ENCODE data around the gene SCGB1A1.

SCGB1A1 gene

DNA sequence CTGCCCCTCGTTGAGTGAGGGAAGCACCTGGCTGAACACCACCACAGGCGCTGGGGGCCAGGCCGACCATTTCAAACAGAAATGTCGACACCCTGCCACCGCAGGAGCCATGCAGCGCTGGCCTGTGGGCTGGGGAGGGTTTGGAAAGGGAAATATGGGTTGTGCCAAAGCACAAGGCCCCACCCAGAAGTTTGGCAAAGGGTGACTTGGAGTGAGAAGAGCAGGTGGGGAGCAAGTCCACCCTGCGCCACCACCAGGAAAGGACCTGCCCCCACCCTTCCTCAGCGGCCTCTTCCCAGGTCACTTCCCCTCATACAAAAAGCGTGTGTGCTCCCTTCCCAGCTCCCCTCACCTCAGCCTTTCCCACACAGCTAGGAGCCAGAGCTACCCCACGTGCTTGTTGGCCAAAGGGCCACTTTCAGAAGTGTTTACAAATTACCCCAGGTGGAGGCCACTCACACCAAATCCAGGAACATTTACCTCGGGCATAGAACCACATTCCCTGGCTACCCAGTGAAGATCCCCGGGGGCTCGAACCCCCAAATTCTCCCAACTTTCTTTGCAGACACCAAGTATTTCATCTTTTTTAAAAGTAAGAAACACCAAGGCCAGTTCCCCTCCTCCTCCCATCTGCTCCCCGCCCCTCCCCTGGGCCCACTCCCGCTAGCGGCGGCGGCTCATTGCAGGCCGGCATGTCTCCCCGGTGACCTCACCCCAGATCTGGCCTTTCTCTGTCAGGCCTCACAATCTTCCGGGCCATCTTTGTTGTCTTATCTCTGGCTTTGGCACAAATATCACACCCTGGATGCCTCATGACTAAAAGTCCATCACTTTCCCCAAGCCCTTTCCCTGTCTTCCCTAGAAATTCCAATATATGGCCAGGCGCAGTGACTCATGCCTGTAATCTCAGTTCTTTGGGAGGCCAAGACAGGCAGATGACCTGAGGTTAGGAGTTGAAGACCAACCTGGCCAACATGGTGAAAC lies 20.5 kb upstream of the SCGB1A1 start:
- DNase-seq (ENCODE audit: low spot score): no peak

DNA sequence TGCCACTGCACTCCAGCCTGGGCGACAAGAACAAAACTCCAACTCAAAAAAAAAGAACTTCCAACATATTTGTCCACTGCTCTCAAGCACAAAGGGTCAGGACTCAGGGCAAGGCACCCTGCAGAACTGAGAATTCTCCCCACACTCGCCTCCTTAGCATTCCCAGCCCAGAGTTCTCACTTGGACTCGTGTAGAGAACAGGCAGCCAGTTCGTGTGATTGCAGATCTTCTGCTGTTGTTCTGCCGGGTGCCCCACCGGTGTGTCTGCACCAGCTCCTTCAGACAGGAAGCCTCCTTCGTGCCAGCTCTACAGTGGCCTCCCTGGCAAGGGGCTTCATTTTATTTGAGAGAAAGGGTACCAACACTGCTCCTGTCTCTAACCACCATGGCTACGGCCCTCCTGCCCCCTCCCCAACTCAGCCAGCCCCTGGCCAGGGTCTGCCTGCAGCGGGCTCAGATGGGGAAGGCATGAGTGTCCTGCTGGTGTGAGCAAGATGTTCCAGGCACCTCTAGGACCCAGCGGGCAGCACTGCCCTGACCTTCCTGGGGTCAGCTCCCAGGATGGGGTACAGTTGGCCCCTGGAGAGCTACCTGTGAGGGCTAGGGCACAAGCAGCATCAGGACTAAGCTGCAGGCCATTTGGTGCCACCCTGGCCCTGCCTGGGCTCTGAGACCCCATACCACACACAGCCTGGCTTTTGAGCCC lies 19.5 kb upstream of the SCGB1A1 start:
- no peak for DNase-seq (ENCODE audit: low spot score)

DNA sequence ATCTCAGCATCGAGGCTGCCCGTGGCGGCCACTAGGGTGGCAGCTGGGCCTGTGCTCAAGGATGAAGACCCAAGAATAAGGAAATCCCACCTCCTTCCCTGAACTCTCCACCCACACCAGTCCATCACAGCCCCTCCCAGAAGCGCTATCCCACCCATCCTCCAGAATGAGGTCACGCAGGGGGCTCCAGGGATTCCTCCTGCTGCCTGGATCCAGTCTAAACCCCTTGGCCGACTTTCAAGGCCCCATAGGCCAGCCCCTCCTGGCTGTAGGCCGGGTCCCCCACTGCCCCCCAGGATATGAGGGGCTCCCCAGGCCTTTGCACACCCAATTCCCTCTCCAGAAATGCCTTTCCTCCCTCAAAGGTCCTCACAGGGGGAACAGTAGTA lies 19.0 kb upstream of the SCGB1A1 start:
- no peak for DNase-seq (ENCODE audit: low spot score)

DNA sequence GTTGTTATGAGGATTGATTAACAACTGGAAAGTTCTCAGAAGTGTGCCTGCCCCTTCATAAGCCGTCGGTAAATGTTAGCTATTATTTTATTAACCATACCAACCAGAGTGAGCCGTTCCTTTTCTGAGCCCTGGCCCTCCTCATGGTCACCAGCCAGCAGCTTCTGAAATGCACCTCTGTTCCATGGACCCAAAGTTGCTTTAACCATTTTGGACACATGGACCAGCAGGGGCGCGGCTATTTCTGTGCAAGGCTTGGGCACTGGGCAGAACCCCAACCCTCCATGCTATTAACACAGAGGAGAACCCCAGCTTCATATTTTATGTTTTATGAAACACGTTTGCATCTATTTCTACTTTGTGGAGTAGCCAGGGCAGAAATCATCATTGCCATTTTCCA lies 18.6 kb upstream of the SCGB1A1 start:
- DNase-seq (ENCODE audit: low spot score): no peak

DNA sequence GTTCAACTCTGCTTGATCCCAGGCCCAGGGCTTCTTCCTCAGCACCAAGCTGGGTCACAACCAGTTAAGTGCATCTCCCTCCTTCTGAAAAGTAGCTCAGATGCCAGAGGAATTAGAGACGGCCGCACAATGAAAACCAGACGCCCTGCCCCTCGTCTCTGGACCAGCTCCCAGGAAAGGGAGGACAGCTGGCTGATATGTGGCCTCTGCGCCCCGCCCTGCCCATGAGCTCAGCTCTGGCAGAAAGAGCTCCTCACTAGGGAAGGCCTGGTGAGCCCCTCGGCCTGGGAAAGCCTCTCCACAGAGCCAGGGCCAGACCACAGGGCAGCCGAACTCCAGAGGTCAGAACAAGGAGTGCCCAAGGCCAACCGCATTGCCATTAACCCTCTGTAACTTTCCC lies 18.1 kb upstream of the SCGB1A1 start:
- DNase-seq (ENCODE audit: low spot score): no peak

DNA sequence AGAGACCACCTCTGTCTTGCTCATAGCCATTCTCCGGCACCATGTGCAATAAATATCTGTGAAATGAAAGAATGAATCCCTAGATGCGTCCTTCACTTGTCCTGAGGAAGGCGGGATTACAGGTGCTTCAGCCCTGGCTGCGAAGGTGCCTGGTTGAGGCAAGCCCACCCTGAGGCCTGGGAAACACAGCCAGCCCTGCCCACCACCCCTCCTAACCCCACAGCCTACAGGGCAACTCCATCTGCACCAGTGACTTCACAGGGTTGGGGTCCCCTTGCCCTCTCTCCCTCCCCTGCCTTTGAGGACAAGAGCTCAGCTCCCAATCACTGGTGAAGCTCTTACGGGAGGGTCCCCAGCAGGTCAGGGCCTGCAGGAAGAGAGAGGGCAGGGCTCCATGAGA lies 17.5 kb upstream of the SCGB1A1 start:
- no peak for DNase-seq (ENCODE audit: low spot score)

DNA sequence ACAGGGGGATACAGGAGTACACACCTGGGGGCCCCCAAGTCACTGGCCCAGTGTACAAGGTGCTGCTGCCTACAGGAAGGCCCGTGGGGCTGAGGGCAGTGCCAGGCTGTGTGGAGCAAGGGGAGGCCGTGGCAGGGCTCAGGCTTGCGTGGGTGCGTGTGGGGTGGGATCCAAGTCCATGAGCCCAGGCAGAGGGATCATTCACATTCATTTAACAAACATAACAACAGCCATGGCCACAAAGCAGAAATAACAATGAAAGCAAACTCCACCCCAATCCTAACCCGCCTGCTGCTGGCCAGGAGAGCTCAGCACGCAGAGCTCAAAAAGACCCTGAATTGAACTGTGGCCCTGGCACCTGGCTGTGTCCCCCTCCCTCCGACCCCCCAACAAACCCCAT lies 17.0 kb upstream of the SCGB1A1 start:
- no peak for DNase-seq (ENCODE audit: low spot score)

DNA sequence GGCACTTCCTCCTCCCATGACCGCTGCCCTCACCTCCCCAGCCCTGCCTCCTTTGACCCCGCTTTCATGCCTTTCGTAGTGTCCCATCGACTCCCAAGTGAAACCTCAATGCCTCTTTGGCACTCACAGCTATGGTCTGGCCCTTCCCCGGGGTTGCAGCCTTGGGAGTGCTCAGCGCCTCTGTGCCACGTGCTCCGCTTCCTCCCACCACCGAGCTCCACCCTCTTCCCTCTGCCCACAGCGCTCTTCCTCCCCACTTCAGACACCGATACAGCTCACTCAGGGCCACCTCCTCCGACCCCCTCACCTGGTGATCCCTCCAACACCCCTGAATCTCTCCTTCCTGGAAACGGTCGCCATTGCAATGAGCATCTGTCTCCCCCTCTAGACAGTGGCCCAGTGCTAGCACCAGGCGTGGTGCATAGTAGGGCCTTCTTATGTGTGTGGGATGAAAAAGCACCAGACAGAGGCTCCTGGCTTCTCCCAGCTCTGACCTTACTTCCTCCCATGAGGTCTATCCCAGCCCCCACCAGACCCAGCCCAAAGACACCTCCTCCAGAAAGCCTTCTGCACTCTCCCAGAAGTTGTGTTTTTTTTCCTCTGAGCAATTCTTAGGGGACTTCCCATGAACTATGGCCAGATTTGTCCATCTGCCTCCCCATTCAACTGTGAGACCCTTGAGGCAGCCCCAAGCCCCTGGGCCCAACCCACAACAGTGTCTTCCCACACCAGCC lies 16.4 kb upstream of the SCGB1A1 start:
- DNase-seq (ENCODE audit: low spot score): no peak

DNA sequence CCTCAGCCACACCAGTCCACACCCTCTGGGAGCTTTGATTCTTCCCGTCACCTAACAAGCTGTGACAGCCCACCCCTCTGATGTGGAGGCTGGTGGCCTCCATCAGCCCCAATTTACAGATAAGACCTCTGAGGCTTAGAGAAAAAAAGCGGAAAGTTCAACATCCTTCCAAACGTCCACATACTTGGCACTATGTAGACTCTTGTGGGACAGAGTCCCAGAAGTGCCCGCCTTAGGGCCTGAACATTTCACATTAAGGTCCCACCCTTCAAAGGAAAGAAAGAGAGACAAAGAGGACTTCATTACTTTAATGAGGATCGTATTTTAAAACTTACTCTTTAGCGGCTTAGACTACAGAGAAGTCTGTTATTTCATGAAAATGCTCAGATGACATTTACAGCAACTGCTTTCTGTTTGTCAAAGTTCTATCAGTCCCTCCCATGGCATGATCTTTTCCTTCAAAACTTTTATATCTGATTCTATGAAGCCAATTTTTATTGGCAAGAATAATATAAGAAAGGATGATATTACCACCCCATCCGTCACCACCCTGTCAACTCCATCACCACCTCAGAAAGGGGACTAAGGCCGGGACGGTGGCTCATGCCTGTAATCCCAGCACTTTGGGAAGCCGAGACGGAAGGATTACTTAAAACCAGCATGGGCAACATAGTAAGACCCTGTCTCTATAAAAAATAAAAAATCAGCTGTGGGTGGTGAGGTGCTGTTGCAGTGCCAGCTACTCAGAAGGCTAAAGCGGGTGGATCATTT lies 15.7 kb upstream of the SCGB1A1 start:
- no peak for DNase-seq (ENCODE audit: low spot score)

DNA sequence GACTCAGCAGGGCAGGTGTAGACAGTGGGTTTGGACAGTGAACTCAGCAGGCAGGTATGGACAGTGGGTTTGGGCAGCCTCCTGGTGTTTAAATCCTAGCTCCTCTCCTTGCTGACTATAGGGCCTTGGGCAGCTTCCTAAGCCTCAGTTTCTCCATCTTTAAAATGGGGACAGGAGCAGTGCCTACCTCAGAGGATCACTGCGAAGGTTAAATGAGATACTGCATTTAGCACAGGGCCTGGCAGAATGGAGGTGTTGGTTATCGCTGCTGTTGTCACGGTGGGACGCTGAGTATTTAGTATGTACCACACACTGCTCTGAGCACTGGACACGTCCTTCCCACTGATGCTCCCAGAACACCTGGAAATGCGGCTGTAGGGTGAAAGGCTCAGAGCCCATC lies 14.4 kb upstream of the SCGB1A1 start:
- no peak for DNase-seq (ENCODE audit: low spot score)

DNA sequence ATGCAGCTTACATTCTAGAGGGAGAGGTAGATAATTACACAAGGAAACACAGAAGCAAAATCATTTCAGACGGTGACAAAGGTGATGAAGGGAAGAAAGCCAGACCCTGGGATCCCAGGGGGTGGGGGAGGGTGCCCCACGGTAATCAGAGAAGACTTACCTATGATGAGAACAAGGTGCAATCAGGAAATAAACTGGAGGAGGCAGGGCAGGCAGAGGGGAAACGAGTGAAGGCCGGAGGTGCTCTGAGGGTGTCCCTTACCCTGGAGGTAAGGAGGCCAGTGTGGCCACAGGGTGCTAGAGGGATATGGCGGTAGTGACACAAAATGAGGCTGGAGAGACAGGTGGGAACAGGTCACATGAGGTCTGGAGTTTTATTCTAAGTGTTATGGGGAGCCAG lies 13.9 kb upstream of the SCGB1A1 start:
- no peak for DNase-seq (ENCODE audit: low spot score)

DNA sequence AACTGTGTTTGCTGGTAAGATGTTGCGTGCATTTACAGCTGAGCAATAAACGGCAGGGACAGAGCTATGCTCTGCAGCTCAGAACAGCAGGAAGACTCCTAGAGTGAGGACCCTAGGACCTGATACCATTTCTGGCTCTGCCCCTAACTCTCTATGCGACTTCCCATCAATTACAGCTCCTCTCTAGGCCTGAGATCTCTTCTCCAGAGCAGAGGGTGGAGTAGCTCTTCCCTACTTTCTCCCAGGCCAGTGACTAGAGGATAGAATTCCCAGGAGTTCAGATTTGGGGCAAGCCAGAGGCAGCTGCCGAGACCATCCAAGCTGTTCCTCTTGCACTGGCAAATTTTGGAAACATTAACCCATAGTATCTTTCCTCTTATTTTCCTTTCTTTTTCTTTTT lies 12.8 kb upstream of the SCGB1A1 start:
- no peak for DNase-seq (ENCODE audit: low spot score)

DNA sequence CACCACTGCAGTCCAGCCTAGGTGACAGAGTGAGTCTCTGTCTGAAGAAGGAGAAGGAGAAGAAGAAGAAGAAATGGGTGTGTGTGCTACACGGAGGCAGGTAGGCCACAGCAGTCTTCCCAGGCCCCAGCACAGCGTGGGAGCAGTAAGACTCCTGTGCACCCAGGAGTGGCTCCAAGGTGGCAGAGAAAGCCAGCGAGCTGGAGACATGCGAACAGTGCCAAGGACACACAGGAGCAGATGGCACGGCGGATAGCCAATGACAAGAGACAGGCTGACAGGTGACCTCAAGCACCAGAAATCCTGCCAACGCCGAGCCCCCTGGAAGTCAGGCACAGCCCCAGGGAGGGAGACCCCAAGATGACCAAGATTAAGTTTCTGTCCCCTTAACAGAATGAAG lies 9.0 kb upstream of the SCGB1A1 start:
- DNase-seq (ENCODE audit: low spot score): no peak

DNA sequence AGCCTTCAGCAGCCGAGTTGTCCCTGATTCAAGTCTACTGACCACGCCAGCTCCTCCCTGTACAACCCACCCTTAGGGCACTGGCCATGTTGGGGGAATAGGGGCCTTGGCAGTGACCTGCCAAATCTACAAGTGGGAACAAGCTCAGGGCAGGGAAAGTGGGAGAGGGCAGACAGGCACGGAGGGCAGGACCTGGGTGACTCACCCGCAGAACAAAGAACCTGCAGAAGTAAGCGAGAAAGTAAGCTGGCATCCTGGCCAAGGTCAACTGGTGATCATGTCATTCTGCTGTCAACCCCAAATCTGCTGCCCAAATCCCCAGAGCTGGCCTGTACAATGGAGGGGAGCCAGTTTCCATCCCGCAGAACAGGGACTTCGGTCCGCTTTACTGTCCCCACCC lies 7.9 kb upstream of the SCGB1A1 start:
- DNase-seq (ENCODE audit: low spot score): no peak

DNA sequence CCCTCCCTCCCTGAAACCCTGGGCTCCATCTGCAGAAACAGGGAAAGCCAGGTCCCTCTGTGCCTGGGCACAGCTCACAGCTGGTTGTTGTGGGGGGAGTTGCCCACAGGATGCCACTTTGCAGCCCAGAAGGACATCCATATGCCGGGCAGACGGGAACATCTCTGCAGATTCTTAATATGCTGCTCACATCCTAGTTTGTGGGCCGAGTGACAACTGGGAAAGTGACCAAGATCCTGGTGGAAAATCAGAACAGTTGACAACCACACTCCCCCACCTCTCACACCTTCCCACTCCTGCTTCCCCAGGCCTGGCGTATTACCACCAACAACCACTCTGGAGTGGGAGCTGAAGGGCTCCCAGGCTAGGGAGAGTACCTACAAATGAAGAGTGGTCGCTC lies 7.3 kb upstream of the SCGB1A1 start:
- no peak for DNase-seq (ENCODE audit: low spot score)

DNA sequence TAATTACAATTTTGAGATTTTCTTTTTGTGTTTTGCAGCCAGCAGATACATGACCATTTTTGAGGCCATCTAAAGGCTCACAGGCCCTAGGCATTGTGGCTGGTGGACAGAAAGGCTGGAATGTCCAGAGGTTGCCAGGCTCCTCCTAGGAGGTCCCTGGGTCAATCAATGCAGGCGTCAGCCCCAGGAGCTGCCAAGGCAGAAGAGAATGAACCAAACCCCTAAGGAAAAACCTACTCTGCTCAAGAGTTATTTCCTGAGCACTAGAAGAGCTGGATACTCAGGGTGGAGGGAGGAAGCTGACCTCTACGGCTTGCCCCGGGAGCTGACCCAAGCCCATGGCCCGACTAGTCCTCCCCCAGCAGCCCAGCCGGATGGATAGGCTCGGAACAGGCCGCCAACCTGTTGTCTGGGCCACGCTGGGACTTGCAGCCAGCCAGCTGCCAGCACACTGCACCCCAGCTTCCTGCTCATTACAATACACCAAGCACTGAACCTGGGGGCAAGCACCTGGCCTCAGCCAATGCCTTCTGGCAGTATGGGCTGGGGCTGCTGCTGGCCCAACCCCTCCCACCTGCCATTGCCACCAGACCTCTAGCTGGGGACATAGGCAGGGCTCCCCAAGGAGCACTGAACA lies 5.7 kb upstream of the SCGB1A1 start:
- peak; percentile 15 for DNase-seq (ENCODE audit: low spot score)

DNA sequence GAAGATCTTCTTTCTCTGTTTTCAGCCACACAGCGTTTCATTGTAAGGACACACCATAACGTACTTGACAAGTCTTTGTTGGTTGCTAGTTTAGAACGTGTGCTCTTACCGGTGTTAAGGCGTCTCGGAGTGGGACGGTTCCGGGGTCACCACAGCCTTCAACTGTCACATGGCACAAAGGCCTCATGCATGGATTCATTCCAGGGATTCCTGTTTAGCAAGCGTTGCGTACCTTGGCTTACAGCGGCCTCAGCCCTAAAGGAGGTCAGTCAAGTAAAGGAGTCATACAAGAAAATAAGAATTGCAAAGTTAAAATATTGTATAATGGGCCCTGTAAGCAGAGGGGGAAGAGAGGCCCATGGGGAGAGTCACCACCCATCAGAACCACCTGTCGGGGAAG lies 2.2 kb upstream of the SCGB1A1 start:
- DNase-seq (ENCODE audit: low spot score): no peak

DNA sequence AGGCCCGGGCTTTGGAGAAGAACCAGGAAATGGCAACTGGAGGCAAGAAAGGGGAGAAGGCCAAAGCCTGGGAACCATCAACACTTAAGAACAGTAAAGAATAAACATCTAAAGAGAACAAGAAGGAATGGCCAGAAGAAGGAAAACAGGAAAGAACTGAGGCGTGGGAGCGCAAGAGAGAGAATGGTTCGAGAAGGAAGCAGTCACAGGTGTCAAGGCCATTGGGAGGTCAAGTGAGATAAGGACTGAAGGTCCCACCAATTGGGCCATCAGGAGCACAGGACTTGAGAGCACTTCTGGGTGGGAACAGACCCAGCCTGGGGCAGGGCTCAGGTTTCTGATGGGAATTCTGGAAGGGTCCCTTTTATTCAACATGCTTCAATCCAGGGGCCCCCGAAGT lies 697 bp upstream of the SCGB1A1 start:
- DNase-seq (ENCODE audit: low spot score): no peak

DNA sequence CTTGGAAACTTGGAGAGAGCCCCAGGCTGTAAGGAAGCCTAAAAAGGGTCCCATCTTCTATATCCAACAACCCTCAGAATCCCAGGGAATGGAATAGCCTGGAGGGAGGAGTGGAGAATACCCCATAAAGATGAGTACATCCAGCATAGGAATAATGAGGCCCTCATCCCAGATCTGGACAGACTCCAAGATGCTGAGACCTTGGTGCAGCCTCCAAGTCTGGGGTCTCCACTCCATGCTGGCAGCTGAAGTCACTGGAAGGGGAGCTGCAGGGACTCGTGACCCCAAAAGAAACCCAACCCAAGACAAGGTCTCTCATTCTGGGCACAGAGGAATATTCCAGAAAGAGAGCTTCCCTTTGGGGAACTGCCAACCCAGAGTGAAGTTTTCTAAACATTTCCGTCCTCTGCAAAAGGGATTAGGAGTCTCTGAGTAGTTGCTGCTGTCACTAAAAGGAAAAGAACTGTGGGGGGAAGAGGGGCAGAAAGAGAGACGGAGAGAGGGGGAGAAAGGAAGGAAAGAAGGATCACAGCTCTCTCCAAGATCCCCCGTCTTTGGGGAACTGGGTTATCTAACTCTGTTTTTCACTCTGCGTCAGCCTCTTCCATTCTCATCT lies 589 bp downstream of the SCGB1A1 start:
- no peak for DNase-seq (ENCODE audit: low spot score)

DNA sequence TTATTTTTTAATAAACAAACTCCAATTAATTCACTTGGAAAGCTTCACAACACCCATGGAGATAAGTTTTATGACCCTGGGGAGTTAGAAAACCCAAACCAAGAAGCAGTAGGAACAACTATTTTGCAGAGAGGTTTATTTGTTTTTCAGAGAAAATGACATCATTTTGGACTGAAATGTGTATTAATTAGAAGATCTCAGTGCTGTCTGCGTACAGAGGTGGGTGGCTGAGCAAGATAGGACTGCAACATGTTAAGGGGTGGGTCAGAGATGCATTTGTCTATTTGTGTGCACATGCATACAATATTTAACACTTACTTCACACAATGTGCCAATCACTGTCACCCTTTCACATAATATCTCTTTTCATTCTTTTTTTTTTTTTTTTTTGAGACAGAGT lies 1.1 kb downstream of the SCGB1A1 start:
- no peak for DNase-seq (ENCODE audit: low spot score)

DNA sequence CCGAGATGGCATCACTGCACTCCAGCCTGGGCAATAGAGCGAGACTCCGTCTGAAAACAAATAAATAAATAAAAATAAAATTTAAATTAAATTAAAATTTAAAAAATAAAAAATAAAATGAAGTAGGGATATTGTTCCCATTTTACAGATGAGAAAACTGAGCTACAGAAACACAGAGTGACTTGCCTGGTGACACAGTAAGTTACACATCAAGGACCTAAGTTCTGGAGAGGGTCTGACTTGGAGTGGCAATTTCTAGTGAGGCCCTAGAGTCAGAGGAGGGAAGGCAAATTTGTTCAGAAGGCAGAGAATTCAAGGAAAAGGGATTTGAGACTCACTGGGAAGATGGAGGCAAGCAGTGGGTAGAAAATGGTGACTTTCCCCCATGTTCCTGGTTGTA lies 2.0 kb downstream of the SCGB1A1 start:
- DNase-seq (ENCODE audit: low spot score): no peak
